OCI-M1 (cell line): ENCODE data around the gene METTL21A.
"Not testable (repeated sequence)": the region's sequence is repeated elsewhere in the genome, so short reads cannot be mapped to it uniquely, and the experiment has no call there.

ENCODE experiments used
- DNase-seq: peaks from one replicate; lab custom pipeline; 2025; lab: John Stamatoyannopoulos, UW

The METTL21A gene

DNA sequence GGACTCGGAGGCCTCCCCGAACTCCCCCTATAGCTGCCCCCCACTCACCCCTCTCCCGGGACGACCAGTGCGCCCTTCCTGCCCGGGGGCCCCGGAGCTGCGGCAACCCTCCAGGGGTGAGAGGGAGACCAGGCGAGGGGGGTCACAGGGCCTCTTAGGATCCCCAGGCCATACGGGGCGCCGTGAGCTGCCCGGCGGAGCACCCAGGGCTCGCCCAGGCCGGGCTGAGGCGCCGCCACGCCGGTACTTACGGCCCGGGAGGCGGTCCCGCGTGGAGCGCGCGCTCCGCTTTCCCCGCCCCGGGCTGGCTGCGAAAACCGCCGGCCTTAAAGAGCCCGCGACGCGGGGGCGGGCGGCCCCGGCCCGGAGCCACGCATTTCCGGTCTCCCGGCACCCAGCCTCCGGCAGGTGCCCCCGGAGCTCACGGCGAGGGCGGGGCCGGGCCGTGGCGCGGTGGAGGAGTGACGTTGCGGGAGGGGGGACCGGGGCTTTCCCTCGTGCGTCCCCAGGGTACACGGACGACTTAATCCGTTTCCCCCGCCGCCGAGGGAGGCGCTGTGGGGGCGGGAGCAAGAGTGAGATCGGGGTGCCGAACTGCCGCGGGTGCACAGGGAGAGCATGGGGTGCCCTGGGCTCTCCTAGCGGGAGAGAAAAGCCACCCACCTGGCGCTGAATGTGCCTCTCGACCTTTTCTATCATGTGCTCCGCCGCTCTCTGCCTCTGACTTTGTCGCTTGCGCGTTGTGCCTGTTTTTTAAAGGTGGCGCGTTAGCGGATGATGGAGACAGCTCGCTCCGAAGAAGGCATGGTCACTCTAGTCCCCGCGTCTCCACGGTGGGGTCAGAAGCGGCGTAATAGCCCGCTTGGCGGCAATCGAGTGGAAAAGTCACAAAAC, at the start of gene METTL21A:
METTL21A (minus strand) TSS at position 381 of the 894 bp plus-strand sequence. CDS start 1,019 bp downstream, outside the sequence.
- DNase-seq = peak; percentile 94

DNA sequence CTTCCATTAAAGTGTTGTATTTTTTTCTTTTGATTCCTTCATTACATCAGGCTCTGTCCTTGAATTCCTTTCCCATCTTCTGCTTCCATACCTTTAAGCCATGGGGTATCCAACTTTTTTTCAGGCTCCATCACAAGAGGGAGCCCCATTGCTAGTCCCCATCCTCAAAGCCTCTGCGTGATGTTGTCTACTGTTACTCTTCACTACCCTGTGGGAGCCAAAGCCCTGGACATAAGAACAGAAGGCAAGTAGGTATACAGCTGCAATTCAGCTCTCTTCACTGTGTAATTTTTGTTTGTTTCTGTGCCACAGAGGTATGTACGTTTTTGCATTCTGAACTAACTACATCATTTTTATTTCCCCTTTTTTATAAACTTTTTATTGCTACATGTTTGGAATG, 49.6 kb upstream of the METTL21A start:
- DNase-seq = no peak

DNA sequence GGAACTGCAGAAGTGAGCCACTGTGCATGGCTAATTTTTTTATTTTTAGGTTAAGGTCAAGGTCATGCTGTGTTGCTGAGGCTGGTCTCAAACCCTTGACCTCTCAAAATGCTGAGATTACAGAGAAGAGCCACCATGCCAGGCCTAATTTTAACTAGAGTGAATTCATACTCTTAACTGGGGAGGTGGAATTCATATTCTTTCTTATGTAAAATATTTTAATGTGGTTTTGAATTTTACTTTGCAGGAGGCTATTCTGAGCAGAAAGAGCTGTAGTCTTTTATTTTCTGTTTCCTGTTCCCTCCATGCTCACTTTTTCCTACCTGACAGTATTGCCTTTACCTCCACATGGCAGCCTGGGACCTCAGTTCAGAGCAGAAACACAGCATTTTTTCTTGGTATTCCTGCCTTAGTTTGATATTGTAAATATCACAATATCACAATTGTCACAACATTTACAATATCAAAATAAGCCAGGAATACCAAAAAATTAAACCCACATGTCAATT, 49.1 kb upstream of the METTL21A start:
- DNase-seq = no peak

DNA sequence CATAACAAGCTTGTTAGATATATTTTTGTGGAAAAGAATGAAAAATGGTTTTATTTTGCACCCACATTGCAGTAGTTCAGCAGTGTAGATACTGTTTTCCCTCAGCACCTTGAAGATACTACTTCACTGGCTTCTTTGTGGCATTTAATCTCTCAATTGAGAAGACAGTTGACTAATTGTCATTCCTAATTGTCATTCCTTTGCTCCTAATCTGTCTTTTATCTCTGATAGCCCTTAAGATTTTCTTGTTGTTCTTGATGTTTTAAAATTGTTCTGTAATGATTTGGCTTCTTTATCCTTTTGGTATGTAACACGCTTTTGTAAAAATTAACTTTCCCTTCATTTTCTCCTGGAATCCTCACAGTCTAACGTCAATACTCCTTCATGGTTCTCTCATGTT, 48.2 kb upstream of the METTL21A start:
- no peak for DNase-seq

DNA sequence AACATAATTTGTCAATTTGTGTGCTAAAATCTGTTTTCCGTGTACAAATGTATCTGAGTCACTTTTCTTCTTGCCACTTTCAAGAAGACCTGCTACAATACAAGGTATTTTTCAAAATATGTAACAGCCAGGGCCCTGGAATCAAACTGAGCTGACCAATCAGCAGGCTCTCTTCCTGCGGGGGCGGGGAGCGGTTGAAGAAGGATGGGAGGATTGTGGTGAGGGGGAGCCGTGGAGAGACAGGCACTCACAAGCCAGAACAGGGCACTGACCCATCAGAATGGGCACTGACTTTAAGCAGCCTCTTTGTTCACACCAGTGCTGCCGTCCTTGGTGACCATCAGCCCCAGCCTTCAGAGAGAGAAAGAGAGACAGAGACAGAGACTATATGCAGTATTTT, 45.7 kb upstream of the METTL21A start:
- DNase-seq = no peak

DNA sequence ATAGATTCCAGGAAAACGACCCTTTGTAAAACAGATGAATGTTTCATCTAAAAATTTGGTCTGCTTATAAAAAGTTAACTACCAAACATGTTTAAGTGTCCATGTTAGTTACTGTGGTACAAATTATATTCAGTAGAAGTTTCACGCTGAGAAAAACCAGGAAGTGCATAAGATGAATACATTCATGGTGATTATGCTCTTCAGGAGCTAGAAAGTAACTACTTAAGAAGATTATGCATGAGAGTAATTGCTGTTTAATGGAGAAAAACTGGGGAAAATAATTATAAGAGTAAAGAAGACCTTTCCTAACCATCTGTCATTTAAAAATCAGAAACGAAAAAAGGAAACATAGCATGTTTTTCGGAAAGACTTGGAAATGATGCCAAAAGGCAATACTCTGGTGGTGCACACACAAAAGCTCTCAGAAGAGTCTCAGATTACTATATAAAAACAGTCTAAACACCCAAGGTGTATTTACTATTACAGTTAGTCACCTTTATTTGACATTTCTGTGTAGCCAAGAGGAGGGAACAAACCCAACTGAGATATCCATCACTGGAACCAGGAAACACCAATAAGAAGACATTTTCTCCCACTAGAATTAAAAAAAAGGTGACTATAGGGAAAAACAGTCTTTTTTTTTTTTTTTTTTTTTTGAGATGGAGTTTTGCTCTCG, 38.8 kb upstream of the METTL21A start:
- no peak for DNase-seq

DNA sequence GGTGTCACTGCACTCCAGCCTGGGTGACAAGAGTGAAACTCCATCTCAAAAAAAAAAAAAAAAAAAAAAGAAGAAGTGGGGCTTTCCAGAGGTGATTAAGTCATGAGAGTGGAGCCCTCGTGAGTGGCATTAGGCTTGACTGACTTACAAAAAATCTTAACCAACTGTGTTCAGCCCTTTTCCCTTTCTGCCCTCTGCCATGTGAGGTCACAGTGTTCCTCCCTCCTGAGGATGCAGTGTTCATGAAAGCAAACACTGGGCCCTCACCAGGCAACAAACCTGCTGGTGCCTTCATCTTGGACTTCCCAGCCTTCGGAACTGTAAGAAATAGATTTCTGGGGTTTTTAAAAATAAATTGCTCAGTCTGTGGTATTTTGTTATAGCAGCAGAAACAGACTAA, 37.0 kb upstream of the METTL21A start:
- DNase-seq = peak; percentile 29

DNA sequence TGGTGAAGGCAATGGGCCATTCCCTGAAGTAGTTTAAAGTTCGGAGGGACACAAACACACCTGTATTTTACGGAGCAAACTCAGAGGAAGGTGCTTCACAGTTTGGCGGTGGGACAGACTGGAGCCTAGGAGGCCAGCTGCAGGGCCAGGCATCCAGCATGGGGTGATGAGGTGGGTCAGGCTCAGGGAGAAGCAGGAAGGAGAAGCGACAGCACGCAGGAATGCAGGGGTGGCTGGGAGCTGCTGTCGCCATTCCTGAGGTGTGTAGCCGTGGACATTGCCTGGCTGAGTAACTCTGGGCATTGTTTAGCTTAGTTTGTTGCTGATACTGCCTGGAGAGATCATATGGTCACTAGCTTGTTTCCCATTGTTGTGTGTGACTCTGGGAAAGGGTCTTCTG, 35.8 kb upstream of the METTL21A start:
- DNase-seq = no peak

DNA sequence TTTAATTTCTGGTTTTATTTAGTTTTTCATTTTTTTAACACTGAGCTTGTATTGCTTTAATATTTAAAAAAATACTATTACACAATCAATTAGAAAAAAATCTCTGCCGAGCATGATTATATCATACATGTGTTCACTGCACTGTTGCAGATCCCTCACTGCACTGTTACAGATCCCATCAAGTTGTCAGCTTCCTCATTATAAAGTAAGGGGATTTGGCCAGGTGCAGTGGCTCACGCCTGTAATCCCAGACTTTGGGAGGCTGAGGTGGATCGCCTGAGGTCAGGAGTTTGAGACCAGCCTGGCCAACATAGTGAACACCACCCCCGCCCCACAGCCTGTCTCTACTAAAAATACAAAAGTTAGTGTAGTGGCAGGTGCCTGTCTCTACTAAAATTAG, 33.0 kb upstream of the METTL21A start:
- DNase-seq = no peak

DNA sequence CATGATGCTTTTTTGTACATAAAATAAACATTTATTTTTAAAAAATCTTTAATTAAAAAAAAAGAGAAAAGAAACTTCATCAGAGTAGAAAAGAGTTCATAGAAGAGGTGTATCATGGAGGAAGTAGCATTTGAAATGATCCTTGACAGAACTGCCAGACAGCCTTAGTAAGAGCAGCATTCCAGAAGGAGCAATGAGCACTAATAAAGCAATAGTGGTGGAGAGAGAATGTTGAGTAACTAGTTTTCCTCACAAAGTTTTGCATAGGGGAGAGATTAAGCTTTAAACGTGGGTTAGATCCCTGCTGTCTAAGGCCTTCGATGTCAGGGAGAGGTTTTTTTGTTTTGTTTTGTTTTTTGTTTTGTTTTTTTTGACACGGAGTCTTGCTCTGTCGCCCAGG, 29.8 kb upstream of the METTL21A start:
- no peak for DNase-seq

DNA sequence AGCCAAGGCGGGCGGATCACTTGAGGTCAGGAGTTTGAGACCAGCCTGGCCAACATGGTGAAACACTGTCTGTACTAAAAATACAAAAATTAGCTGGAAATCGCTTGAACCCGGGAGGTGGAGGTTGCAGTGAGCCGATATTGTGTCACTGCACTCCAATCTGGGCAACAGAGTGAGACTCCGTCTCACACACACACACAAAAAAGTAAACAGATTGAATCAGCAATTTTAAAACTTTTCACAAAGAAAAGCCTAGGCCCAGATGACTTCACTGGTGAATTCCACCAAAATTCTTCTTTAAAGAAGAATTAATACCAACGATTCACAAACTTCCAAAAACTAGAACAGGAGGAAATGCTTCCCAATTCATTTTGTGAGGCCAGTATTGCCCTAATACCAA, 21.4 kb upstream of the METTL21A start:
- not testable (repeated sequence) for DNase-seq

DNA sequence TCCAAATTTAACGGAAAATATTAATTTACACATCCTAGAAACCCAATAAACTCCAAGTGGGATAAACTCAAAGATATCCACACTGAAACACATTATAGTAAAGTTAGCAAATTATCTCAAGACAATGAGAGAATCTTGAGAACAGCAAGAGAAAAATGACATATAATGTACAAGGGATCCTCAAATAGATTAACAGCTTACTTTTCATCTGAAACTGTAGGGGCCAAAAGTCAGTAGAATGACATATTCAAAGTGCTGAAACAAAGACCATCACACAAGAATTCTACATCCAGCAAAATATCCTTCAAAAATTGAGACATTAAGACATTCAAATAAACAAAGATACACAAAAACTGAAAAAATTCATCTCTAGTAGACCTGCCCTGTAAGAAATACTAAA, 18.7 kb upstream of the METTL21A start:
- no peak for DNase-seq

DNA sequence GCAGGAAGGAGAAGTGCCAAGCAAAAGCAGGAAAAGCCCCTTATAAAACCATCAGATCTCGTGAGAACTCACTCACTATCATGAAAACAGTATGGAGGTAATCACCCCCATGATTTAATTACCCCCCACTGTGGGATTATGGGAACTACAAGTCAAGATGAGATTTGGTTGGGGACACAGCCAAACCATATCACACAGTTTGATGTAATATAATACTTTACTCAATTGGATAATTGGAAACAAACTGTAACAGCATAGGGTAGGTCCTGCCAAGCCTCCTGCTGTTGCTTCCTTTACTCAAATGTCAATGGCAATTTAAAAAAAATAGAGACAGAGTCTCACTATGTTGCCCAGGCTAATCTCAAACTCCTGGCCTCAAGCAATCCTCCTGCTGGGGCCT, 15.5 kb upstream of the METTL21A start:
- DNase-seq = no peak

DNA sequence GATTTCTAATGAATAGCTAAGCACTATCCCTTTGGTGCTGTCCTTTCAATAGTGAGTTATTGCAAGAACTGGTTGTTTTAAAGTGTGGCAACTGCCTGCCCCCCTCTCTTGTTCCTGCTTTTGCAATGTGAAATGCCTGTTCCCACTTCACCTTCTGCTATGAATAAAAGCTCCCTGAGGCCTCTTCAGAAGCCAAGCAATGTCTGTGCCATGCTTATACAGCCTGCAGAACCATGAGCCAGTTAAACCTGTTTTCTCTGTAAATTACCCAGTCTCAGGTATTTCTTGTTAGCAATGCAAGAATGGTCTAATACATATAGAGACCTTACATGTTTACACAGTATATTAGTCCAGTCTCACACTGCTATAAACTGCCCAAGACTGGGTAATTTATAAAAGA, 15.0 kb upstream of the METTL21A start:
- DNase-seq = no peak

DNA sequence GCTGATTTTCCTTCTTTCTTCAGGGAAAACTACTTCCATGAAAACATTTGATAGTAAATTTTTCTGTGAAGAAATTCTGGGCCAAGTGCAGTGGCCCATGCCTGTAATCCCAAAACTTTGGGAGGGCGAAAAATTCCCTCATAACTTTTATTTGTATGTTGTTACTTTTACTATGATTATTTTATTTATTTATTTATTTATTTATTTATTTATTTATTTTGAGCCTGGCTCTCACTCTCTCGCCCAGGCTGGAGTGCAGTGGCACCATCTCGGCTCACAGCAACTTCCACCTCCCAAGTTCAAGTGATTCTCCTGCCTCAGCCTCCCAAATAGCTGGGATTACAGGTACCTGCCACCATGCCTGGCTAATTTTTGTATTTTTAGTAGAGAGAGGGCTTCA, 14.1 kb upstream of the METTL21A start:
- DNase-seq = not testable (repeated sequence)

DNA sequence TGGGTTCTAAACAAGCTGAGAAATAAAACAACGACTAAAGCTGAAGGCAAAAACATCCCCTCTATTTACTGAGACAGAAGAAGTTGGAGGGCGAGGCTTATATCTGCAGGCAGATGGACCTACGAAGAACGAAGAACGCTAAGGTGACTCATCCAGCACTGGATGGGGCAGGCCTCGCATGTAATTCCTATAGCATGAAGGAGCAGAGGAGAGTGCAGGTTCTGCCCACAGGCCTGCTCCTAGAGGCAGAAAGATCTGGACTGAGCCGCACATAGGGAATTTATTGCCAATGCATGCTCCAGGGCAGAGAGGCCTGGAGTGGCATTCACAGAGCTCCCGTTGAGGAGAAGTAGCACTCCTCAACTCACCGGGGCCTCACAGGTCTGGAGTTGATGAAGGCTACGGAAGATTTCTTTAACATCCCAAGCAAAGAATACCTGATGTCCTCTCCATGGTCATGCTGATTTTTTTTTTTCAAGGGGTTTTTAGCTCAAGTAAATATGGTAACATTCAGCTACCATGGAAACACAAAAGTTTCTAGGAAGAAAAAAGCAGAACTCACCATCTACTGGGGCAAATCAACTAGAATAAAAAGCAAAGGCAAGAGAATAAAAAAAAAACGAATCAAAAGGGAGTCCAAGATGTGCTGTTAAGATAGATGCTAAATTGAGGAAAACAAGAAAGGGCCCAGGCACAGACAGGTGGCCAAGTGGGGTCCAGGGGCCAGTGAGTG, 10.4 kb upstream of the METTL21A start:
- DNase-seq = peak; percentile 60

DNA sequence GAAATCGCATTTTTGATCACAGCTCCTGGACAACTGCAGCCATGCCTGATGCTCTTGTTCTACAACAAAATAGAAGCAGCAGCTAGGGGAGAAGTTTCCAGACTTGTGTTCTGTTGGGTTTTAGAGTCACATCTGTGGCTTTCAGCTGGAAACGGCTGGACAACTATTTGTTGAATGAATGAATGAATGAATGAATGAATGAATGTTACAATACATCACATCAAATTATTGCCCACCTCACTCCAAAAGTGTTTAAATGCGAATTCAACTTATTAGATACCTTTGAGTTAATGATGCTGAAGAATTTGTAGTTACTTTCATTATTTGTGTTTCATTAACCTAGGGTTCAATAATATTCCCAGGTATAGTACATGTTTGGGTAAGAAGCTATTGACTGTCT, 8.5 kb upstream of the METTL21A start:
- no peak for DNase-seq

DNA sequence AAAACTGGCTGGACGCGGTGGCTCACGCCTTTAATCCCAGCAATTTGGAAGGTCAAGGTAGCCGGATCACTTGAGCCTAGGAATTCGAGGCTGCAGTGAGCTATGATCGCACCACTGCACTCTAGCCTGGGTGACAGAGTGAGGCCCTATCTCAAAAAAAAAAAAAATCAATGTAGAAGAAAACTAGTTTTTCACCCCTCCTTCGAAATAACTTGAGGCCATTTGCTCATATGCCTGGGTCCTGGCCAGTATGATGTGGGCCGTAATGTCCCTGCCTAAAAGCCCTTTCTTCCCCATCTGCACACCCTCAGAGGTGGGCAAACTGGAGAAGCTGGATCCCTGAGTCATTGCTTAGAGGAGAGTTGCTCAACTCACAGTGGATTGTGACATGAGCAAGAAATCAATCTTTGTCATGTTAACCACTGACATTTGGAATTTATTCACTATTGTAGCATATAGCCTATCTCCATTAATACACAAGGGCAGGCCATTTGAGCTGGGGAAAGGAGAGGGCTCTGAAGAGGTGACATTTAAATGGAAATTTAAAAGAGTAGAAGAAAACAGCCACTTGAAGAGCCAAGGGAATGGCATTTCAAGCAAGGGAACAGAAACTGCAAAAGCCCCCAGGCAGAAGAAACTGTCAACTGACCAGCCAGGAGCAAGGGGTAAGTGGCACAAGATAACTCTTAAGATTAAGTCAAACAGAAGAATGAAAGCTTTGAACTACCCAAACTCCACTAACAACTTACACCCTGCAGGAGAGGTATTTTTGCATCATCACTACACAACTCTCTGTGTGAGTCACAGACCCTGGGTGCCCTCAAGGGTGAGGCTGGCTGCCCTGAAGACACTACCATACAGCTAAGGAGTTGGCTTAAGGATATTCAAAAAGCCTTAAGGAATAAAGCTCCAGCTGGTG, 7.6 kb upstream of the METTL21A start:
- DNase-seq = peak; percentile 88

DNA sequence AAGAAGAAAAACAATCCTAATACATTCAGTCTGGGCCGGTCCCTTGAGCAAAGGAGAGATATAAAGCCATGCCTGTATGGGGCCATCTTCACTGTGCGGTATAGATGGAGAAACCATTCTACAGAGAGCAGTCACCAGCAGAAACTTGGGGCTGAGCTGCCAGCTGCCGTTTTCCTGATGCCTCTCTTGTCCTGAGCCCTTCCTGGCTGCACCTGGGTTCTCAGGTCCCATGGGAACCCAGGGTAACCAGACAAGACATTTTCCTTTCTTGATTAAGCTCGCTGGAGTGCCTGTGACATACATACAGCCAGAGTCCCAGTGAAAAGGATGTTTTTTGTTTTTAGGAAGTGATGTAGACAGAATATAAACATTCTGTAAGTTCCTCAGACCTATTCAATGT, 5.3 kb upstream of the METTL21A start:
- no peak for DNase-seq

DNA sequence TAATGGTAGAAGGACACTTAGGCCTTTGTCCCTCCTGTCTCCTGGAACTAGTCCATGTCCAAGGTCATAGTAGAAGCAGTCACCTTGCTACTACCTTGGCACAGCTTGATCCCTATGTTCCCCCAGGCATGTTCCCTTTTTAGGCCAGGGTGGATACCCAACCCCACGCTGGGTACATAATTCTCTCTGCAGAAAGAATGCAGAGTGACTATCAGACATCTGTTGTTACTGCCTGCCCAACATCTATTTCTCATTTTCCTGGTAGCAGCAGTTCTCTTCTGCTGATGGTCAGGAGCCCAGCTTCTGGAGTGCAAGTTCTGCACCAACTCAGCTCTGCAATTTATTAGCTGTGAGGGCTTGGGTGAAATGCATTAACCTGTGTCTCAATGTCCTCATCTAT, 4.4 kb upstream of the METTL21A start:
- DNase-seq = no peak
